Measurements from ENCODE around the gene ELK4.

ELK4 gene

GRCh38 chr1:205575294-205575885 is 56.4 kb downstream of the ELK4 start:
- no peak overlapping the region for H3K4me3 ChIP-seq (replicated peaks; ENCODE audit: low read depth, low read length)
- TF ChIP-seq, protein P1, sequence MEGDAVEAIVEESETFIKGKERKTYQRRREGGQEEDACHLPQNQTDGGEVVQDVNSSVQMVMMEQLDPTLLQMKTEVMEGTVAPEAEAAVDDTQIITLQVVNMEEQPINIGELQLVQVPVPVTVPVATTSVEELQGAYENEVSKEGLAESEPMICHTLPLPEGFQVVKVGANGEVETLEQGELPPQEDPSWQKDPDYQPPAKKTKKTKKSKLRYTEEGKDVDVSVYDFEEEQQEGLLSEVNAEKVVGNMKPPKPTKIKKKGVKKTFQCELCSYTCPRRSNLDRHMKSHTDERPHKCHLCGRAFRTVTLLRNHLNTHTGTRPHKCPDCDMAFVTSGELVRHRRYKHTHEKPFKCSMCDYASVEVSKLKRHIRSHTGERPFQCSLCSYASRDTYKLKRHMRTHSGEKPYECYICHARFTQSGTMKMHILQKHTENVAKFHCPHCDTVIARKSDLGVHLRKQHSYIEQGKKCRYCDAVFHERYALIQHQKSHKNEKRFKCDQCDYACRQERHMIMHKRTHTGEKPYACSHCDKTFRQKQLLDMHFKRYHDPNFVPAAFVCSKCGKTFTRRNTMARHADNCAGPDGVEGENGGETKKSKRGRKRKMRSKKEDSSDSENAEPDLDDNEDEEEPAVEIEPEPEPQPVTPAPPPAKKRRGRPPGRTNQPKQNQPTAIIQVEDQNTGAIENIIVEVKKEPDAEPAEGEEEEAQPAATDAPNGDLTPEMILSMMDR (IDR thresholded peaks at IDR 0.05; ENCODE audit: low read depth, low read length, missing control alignments) = no peak
- DNase-seq (ENCODE audit: extremely low read depth, low read depth) = no peak

DNA sequence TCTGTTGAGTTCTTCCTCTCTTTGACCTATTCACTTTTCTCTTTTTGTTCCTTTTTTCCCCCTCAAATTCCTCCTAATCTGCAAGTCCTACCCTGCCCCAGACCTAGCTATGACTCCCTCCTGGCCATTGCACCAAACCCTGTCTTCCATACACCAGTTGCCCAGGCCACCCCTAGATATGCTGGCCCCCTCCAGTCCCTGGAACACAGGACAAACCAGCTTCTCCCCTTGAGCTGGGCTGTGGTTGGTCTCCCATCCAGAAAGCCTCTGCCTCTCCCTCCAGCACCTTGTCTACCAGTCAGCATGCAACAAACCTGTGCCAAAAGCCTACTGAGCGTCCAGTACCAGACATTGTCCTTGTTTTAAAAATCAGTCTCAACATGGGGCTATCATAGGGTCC is 59.4 kb downstream of the ELK4 start:
- DNase-seq (ENCODE audit: extremely low read depth, low read depth) = no peak
- no peak overlapping the region for H3K4me3 ChIP-seq (replicated peaks; ENCODE audit: low read depth, low read length)
- TF ChIP-seq, protein P1 (IDR thresholded peaks at IDR 0.05; ENCODE audit: low read depth, low read length, missing control alignments) = no peak

DNA sequence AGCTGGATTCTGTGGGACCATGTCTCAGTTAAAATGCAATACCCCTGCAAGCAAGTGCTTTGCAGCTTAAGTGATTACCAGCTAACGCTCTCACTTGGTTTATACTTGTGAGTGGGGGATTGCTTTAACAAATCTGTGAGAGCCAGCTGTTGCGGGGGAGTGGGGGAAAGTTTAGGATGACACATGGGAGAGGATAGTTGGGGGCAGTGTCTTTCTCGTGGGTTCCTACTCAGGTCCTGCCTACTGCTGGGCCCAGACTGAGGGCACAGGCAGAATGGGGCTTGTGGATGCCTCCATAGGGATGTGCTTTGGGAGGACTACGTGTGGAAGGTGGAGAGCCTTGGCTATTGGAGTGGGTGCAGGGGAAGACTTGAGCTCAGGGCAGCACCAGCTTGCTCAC is 60.1 kb downstream of the ELK4 start:
- TF ChIP-seq, protein P1 (IDR thresholded peaks at IDR 0.05; ENCODE audit: low read depth, low read length, missing control alignments) = no peak
- DNase-seq (ENCODE audit: extremely low read depth, low read depth) = no peak
- no peak overlapping the region for H3K4me3 ChIP-seq (replicated peaks; ENCODE audit: low read depth, low read length)

DNA sequence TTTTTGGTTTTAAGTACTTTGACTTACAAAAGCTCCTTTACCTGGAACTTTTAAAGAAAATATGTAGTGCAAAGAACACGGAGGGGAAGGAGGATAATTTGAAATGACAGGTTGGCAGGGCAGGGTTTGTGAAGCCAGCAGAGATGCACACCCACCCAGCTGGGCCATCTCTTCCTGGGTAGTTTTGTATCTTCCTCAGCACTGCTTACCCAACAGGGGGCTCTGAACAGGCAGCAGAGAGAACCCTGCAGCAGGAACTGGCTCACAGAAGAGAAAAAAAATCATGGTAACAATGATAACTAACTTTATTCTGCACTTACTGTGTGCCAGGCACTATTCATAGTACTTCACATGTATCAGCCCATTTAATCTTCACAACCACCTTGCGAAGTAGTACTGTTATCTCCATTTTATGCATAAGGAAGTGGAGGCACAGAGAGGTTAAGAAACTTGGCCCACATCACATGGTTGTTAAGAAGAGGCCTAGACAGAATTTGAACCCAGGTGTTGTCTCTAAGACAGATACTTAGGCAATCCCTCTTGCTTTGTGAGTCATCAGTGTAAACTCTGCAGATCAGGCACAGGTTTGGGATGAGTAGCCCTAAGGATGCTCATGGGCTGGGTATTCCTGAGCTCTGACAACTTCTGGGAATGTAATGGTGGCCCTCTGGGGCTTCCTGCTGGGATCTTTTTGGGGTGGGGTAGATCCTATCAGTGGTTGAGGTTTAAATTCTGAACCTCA is 60.8 kb downstream of the ELK4 start:
- TF ChIP-seq, protein P1 (IDR thresholded peaks at IDR 0.05; ENCODE audit: low read depth, low read length, missing control alignments) = no peak
- no peak overlapping the region for H3K4me3 ChIP-seq (replicated peaks; ENCODE audit: low read depth, low read length)
- DNase-seq (ENCODE audit: extremely low read depth, low read depth) = no peak

GRCh38 chr1:205570173-205570501 is 61.7 kb downstream of the ELK4 start:
- H3K4me3 ChIP-seq (replicated peaks; ENCODE audit: low read depth, low read length) = no peak overlapping the region
- no peak for DNase-seq (ENCODE audit: extremely low read depth, low read depth)
- TF ChIP-seq, protein P1 (IDR thresholded peaks at IDR 0.05; ENCODE audit: low read depth, low read length, missing control alignments) = no peak

DNA sequence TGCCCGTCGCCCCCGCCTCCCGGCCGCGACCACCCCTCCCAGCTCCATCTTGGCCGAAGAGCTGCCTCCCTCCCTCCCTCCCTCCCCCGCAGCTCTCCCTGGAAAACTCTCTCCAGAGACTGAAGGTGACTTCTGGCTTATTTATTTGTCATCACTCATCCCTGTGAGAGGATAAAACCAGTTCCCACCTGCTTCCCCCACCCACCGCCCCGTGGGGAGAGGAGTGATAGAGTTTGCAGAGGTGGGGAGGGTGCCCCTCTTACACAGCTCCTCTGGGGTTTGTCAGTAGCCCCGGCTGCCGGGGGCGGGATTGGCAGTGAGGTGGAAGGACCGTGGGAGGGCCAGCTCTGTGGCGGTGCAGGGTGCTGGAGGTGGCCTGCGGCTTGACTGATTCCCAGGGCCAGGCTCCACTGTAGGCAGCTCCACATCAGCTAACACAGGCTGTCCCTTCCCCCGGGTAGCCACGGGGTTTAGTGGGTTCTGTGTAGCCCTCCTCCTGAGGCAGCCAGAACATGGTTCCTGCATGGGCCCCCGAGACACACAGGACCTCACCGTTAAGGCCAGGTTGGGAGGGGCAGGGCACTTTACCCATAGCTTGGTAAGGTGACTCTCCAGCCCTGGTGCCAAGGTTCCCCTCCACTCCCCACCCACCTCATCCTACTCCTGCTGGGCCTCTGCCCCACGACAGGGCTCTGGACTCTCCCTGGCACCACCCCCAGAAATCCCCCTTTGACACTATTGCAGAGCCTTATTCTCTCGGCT is 62.2 kb downstream of the ELK4 start:
- no peak for DNase-seq (ENCODE audit: extremely low read depth, low read depth)
- H3K4me3 ChIP-seq (replicated peaks; ENCODE audit: low read depth, low read length) = no peak overlapping the region
- TF ChIP-seq, protein P1 (IDR thresholded peaks at IDR 0.05; ENCODE audit: low read depth, low read length, missing control alignments) = no peak
